ENCODE measurements around the gene HNRNPA0. TPM values are rescaled to one million over a fixed set of nuclear protein-coding genes. Genes with fewer than 3 reads are reported as not detected.

Gene HNRNPA0
- total RNA-seq, 1 experiment from 2014 or later = 33.3 TPM

DNA sequence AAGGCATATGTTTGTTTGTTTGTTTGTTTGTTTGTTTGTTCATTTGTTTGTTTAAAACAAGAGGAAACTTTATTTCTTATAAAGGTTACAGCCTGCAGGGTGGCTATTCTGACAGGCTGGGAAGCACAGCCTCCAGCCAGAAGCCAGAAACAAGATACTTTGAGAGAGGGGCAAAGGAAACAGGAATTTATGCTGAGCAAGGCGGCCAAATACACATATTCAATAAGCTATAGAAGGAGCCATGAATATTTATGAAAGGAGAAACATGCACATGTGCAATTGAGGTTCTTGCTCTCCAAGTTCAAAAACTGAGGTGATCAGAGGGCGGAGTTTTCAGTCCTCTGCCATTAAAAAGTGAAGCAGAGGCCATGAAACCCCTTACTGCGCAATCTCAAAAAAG, 37.8 kb downstream of the HNRNPA0 start:
- H3K27me3 ChIP-seq (ENCODE audit: control insufficient read depth, insufficient read depth, low read length) = no peaks in the 10 kb centered on the region
- H3K9me3 ChIP-seq (ENCODE audit: control insufficient read depth, insufficient read depth, low read depth, low read length) = no peaks in the 10 kb centered on the region
- no peaks in the 10 kb centered on the region for H3K36me3 ChIP-seq (ENCODE audit: control insufficient read depth, insufficient read depth, low read length)
- BruUV-seq (replicated peaks) = no TSS peak
- TF ChIP-seq POLR2AphosphoS5 (IDR thresholded peaks at IDR 0.05; ENCODE audit: low read depth, low read length) (no peak), TCF7L2 (IDR thresholded peaks at IDR 0.05; ENCODE audit: low read depth, low read length) (no peak), CTCF (IDR thresholded peaks at IDR 0.05) (no peak), SIN3A (IDR thresholded peaks at IDR 0.05; ENCODE audit: borderline replicate concordance, insufficient read depth, low read depth, low read length) (no peak), REST (IDR thresholded peaks at IDR 0.05; ENCODE audit: insufficient read depth in 1 of 2, low read depth in 2 of 2, low read length in 1 of 2) (no peak)
- CTCF ChIA-PET = no interaction called here
- in situ Hi-C loops (cut with HindIII; ENCODE audit: low pct_unique_long_range_greater_than_20kb, low sequenced_read_pairs) (no loop called here), intact Hi-C loops (cut with micrococcal nuclease; ENCODE audit: unreplicated experiment) (no loop called here)
- H3K4me3 ChIP-seq (ENCODE audit: low read depth in 2 of 2, low read length in 2 of 2) = no peak overlapping the region
- H3K4me1 ChIP-seq (ENCODE audit: control insufficient read depth, insufficient read depth, low read length) = no peaks in the 10 kb centered on the region
- DNase-seq (ENCODE audit: low read depth, low spot score) (no peak), ATAC-seq (no peak)
- POLR2A ChIA-PET = no interaction called here
- no peak overlapping the region for H3K27ac ChIP-seq (ENCODE audit: low read length)

DNA sequence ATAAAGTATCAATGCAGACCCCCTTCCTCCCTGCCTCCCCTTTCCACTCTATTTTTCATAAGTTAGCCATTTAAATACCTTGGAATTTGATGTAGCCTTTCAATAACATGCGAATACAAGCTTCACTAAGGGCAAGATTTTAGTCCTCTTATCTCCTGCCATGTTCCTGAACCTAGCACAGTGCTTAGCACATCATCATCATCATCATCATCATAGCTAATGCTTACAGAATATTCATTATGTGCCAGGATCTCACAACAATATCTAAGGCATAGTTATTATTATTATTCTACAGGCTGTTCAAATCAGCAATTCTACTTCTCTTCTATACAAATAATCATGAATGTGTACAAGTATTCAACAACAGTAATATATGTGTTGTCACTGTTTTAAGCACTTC, 38.7 kb downstream of the HNRNPA0 start:
- Histone ChIP-seq H3K27ac (ENCODE audit: low read length) (no peak overlapping the region), H3K27me3 (ENCODE audit: control insufficient read depth, insufficient read depth, low read length) (no peaks in the 10 kb centered on the region), H3K36me3 (ENCODE audit: control insufficient read depth, insufficient read depth, low read length) (no peaks in the 10 kb centered on the region), H3K9me3 (ENCODE audit: control insufficient read depth, insufficient read depth, low read depth, low read length) (no peaks in the 10 kb centered on the region), H3K4me3 (ENCODE audit: low read depth in 2 of 2, low read length in 2 of 2) (no peak overlapping the region), H3K4me1 (ENCODE audit: control insufficient read depth, insufficient read depth, low read length) (no peaks in the 10 kb centered on the region)
- TF ChIP-seq REST (IDR thresholded peaks at IDR 0.05; ENCODE audit: insufficient read depth in 1 of 2, low read depth in 2 of 2, low read length in 1 of 2) (no peak), CTCF (IDR thresholded peaks at IDR 0.05) (no peak), TCF7L2 (IDR thresholded peaks at IDR 0.05; ENCODE audit: low read depth, low read length) (no peak)
- no peak for DNase-seq (ENCODE audit: low read depth, low spot score)
- ChIA-PET CTCF (no interaction called here), POLR2A (no interaction called here)
- intact Hi-C loops (cut with micrococcal nuclease; ENCODE audit: unreplicated experiment) (no loop called here), in situ Hi-C loops (cut with HindIII; ENCODE audit: low pct_unique_long_range_greater_than_20kb, low sequenced_read_pairs) (no loop called here)
- ATAC-seq = no peak
- BruUV-seq (replicated peaks) = no TSS peak

Data from Panc1 (cell line).